ENCODE measurements around the gene NUDT22. TPM values are rescaled to one million over a fixed set of nuclear protein-coding genes. Genes with fewer than 3 reads are reported as not detected.

Gene NUDT22
- total and polyA plus RNA-seq, 2 of the 8 experiments (the other 6 are each of a cell fraction or from before 2014, with no cell fraction given), result 43.4 to 69.0 TPM

GRCh38 chr11:64268025-64268892 is 42.2 kb downstream of the NUDT22 start:
- H3K14ac ChIP-seq (ENCODE audit: insufficient read length), result no peak overlapping the region
- H3K4ac ChIP-seq (replicated peaks; ENCODE audit: insufficient read length, low read depth, low read length), result peak overlapping the region; percentile 60
- peaks cover 9 to 32% (median 15%) of the 10 kb centered on the region in 4 experiments for H3K36me3 ChIP-seq (ENCODE audit: control insufficient read depth in 2 of 4, insufficient read depth in 4 of 4, low read length in 3 of 4)
- peak overlapping the region; percentile 70 to 82 (median 80) for H3K4me3 ChIP-seq (ENCODE audit: extremely low read depth in 1 of 4, insufficient read depth in 2 of 4, low read depth in 3 of 4, low read length in 4 of 4)
- ChIA-PET POLR2A (ENCODE audit: partially characterized antibody) (interaction anchor here (0.7 to 11.9 kb wide), 18 partner anchors 9 to 1417 kb away, joined by 3 to 352 read pairs (median 7); partner anchors contain the start of genes BAD, ESRRA, FERMT3 and FKBP2), CTCF (ENCODE audit: partially characterized antibody) (interaction anchor here (0.5 to 13.7 kb wide), 17 partner anchors 12 to 1880 kb away, joined by 3 to 168 read pairs (median 4); partner anchors contain the start of genes BAD, CATSPERZ, ESRRA and NUDT22)
- H3K9ac ChIP-seq (replicated peaks in 1 of 4; ENCODE audit: extremely low read depth in 1 of 4, low read depth in 3 of 4, low read length in 3 of 4), result peak overlapping the region in 2 of 4 experiments; percentile 72 to 74; a peak in 3 of 7 replicates
- no peak overlapping the region for H4K91ac ChIP-seq (replicated peaks; ENCODE audit: insufficient read length, low read length)
- H2AK5ac ChIP-seq (ENCODE audit: low read depth, low read length), result no peak overlapping the region
- no peak overlapping the region for H2BK20ac ChIP-seq (ENCODE audit: low read length)
- H4K20me1 ChIP-seq (replicated peaks in 1 of 2; ENCODE audit: control insufficient read depth in 1 of 2, insufficient read depth in 2 of 2, low read length in 2 of 2), result peaks cover 4 to 5% of the 10 kb centered on the region in 2 experiments
- no peaks in the 10 kb centered on the region for H3K9me3 ChIP-seq (ENCODE audit: insufficient read depth in 2 of 2, low read depth in 1 of 2, low read length in 1 of 2)
- H3K4me2 ChIP-seq (ENCODE audit: insufficient read depth in 1 of 2, low read depth in 2 of 2, low read length in 2 of 2), result peak overlapping the region; percentile 80 to 86
- H3K27ac ChIP-seq (ENCODE audit: low read depth, low read length), result peak overlapping the region; percentile 13; the same call in 1 of the 2 replicates
- H3K4me1 ChIP-seq (replicated peaks in 1 of 4; ENCODE audit: control insufficient read depth in 3 of 4, insufficient read depth in 4 of 4, low read length in 3 of 4), result peaks cover 0 to 11% (median 5%) of the 10 kb centered on the region in 4 experiments; a peak in 5 of 7 replicates
- no peaks in the 10 kb centered on the region for H3K27me3 ChIP-seq (replicated peaks in 1 of 4; ENCODE audit: control insufficient read depth in 3 of 4, extremely low read depth in 1 of 4, insufficient read depth in 3 of 4, low read length in 3 of 4)
- H2BK5ac ChIP-seq (ENCODE audit: low read depth, low read length), result peak overlapping the region; percentile 81; the same call in 1 of the 2 replicates
- no peaks in the 10 kb centered on the region; the same call in 1 of the 2 replicates for H3K79me1 ChIP-seq (ENCODE audit: low read depth, low read length)
- TF ChIP-seq E2F6 (IDR thresholded peaks at IDR 0.05), result no peak
- TF ChIP-seq POLR2AphosphoS5 (IDR thresholded peaks at IDR 0.05; ENCODE audit: low read depth, low read length), result peak; percentile 52
- H2BK120ac ChIP-seq (replicated peaks; ENCODE audit: low read depth, low read length), result no peak overlapping the region
- 0 out of 4 replicates have a peak, but pooled peaks cover 0 to 4% of the 10 kb centered on the region in 2 experiments for H3K79me2 ChIP-seq (ENCODE audit: control insufficient read depth in 1 of 2, insufficient read depth in 2 of 2, low read length in 2 of 2)
- no peak overlapping the region for H2AFZ ChIP-seq (ENCODE audit: low read length)
- H4K5ac ChIP-seq (ENCODE audit: insufficient read length, low read depth, low read length), result no peak overlapping the region
- no peak overlapping the region for H4K8ac ChIP-seq (ENCODE audit: extremely low read depth, insufficient read depth, low read length)
- H3K56ac ChIP-seq (replicated peaks; ENCODE audit: insufficient read length, low read depth, low read length), result no peak overlapping the region
- FAIRE-seq (no peak), DNase-seq (ENCODE audit: low read depth in 1 of 2, low spot score in 2 of 2) (no peak)
- peaks cover 4% of the 10 kb centered on the region for H3K23me2 ChIP-seq (ENCODE audit: low read depth, low read length)
- H3K18ac ChIP-seq (ENCODE audit: extremely low read depth, low read length), result no peak overlapping the region; the same call in 1 of the 2 replicates
- WGBS, 2 experiments (ENCODE audit: extremely low coverage in 1 of 2, insufficient coverage in 1 of 2, insufficient read length in 1 of 2, insufficient replicate concordance in 2 of 2, low coverage in 1 of 2, low lambda C conversion rate in 2 of 2, missing lambda C conversion rate in 1 of 2), result 92% methylated on average over 22 of the region's 23 CpGs; no CpG with 5 or more reads in 1 of the 2 experiments
- H3K23ac ChIP-seq (ENCODE audit: insufficient read length), result no peak overlapping the region
- no peak overlapping the region for H2BK12ac ChIP-seq (ENCODE audit: low read depth, low read length)
- 0 out of 2 replicates have a peak overlapping the region, but pooled peaks have one; percentile 20 for H2BK15ac ChIP-seq (ENCODE audit: low read length)

All from H1 (cell line).